Esophagus squamous epithelium (tissue), 5 donors: ENCODE measurements around the gene ZNF407. TPM values are rescaled to one million over a fixed set of nuclear protein-coding genes. Genes with fewer than 3 reads are reported as not detected.

Source experiments
- DNase-seq: peaks from one replicate; lab custom pipeline; 2025; lab: John Stamatoyannopoulos, UW
- H3K27ac ChIP-seq, 4 donors: fragments of 200-600 bp; sonication (generic); one replicate each; pipeline ENCODE4 v1.5.1; 2016 to 2019; ENCODE audit warnings: mild to moderate bottlenecking in 1 of 4
- H3K27me3 ChIP-seq, 4 donors: fragments of 200-600 bp; sonication (generic); 1 replicate in 3 of 4; 2 replicates in 1 of 4; pipeline versions ENCODE4 v1.5.1 to v1.6.0; 2017 to 2021; ENCODE audit warnings: antibody characterized with exemption in 1 of 4
- H3K36me3 ChIP-seq, 3 donors: fragments of 200-600 bp; sonication (generic); one replicate each; pipeline ENCODE4 v1.5.1; 2016 to 2019
- H3K4me1 ChIP-seq, 3 donors: fragments of 200-600 bp; sonication (generic); one replicate each; pipeline ENCODE4 v1.5.1; 2017 to 2019
- H3K4me3 ChIP-seq, 4 donors: fragments of 200-600 bp; sonication (generic); 1 replicate in 3 of 4; 2 replicates in 1 of 4; pipeline ENCODE4 v1.5.1; 2016 to 2019; ENCODE audit warnings: mild to moderate bottlenecking in 2 of 4, moderate library complexity in 1 of 4
- H3K9me3 ChIP-seq, 3 donors: fragments of 200-600 bp; sonication (generic); one replicate each; pipeline ENCODE4 v1.5.1; 2016 to 2019
- CTCF ChIP-seq, 6 experiments: fragments of 450-650 bp in 4 of 6; fragments of 200-600 bp in 2 of 6; sonication (generic) in 2 of 6; IDR thresholded peaks; one replicate each; pipeline ENCODE4 v1.5.1; 2016 to 2019; ENCODE audit warnings: antibody characterized with exemption in 6 of 6, mild to moderate bottlenecking in 4 of 6, moderate library complexity in 4 of 6
- POLR2A ChIP-seq, 4 donors: fragments of 450-650 bp; IDR thresholded peaks; one replicate each; pipeline ENCODE4 v1.6.1; 2017; ENCODE audit warnings: antibody characterized with exemption in 4 of 4, mild to moderate bottlenecking in 4 of 4, moderate library complexity in 3 of 4
- whole genome bisulfite sequencing, 2 donors: methylation state at CpG; one replicate each; pipeline ENCODE4 v1.1.5; 2018; 5-methylcytosine and 5-hydroxymethylcytosine counted together
- intact Hi-C: fragments of 100-400 bp; cut with DNase I; formaldehyde crosslinking; loops from one replicate; pipeline ENCODE4 v1.15.0; 2022
- total RNA-seq, 4 donors: library from RNA; depleted of rRNA; stranded (reverse); fragments of >200 nt; gene quantifications; one replicate each; pipeline ENCODE4 v1.1.0, GENCODE V29; 2016
- donor health status: DM: yes; HTN: yes; CAD: no.

The ZNF407 gene
- total RNA-seq, 4 donors from 2014 or later: 6.4 to 21.2 (median 13.1) TPM

GRCh38 chr18:74793746-74794145 is 196.1 kb downstream of the ZNF407 start:
- intact Hi-C loops: no loop called here
- 75 to 81% methylated on average over 8 to 9 of the region's 9 CpGs for WGBS, 2 donors

GRCh38 chr18:74795751-74796150 is 198.1 kb downstream of the ZNF407 start:
- TF ChIP-seq POLR2A (IDR thresholded peaks at IDR 0.05): no peak
- no peak for TF ChIP-seq CTCF (IDR thresholded peaks at IDR 0.05)
- Histone ChIP-seq H3K4me3 (no peak overlapping the region), H3K4me1 (peaks cover 0 to 12% (median 2%) of the 10 kb centered on the region in 3 donors), H3K27ac (no peak overlapping the region), H3K9me3 (no peaks in the 10 kb centered on the region), H3K27me3 (no peaks in the 10 kb centered on the region), H3K36me3 (no peaks in the 10 kb centered on the region)
- intact Hi-C loops: no loop called here
- 85 to 95% methylated on average over 9 of the region's 9 CpGs for WGBS, 2 donors
- no peak for DNase-seq

More at GRCh38 chr18:74793746-74794145, 196.1 kb downstream of the ZNF407 start:
- H3K4me1 ChIP-seq: peaks cover 0 to 12% (median 2%) of the 10 kb centered on the region in 3 donors
- H3K27ac ChIP-seq: no peak overlapping the region
- no peaks in the 10 kb centered on the region for H3K27me3 ChIP-seq
- no peaks in the 10 kb centered on the region for H3K36me3 ChIP-seq
- no peak for DNase-seq
- H3K9me3 ChIP-seq: no peaks in the 10 kb centered on the region
- no peak overlapping the region for H3K4me3 ChIP-seq
- no peak for TF ChIP-seq CTCF (IDR thresholded peaks at IDR 0.05)
- TF ChIP-seq POLR2A (IDR thresholded peaks at IDR 0.05): no peak

DNA sequence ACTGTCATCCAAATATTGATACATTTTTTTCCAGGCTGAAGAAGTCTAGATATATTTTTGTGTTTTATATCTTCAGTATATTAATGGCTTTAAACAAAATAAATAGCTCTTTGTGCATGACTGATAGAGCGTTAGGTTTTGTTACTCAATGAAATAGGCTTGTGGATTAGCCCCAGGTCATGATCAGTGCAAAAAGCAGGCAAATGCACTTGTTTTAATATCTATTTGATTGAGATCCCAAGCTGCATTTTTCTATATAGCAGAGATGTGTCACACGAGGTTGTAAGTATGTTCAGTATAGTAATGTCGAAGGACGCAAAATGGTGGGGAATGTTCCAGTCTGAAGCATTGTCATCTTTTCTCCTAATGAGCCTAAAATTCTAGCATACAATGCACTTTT is 198.5 kb downstream of the ZNF407 start:
- 84 to 89% methylated on average over 4 of the region's 4 CpGs for WGBS, 2 donors
- intact Hi-C loops: no loop called here
- TF ChIP-seq CTCF (IDR thresholded peaks at IDR 0.05): no peak
- no peak for TF ChIP-seq POLR2A (IDR thresholded peaks at IDR 0.05)
- no peaks in the 10 kb centered on the region for H3K27me3 ChIP-seq
- no peak for DNase-seq
- H3K4me3 ChIP-seq: no peak overlapping the region
- H3K9me3 ChIP-seq: no peaks in the 10 kb centered on the region
- peaks cover 0 to 12% (median 2%) of the 10 kb centered on the region in 3 donors for H3K4me1 ChIP-seq
- H3K36me3 ChIP-seq: no peaks in the 10 kb centered on the region
- no peak overlapping the region for H3K27ac ChIP-seq

- Histone ChIP-seq H3K4me1 (peaks cover 0 to 12% (median 2%) of the 10 kb centered on the region in 3 donors), H3K4me3 (no peak overlapping the region), H3K27me3 (no peaks in the 10 kb centered on the region), H3K27ac (no peak overlapping the region), H3K36me3 (no peaks in the 10 kb centered on the region), H3K9me3 (no peaks in the 10 kb centered on the region)
- WGBS, 2 donors: 25 to 35% methylated on average over 7 of the region's 7 CpGs
- no peak for TF ChIP-seq POLR2A (IDR thresholded peaks at IDR 0.05)
- no peak for TF ChIP-seq CTCF (IDR thresholded peaks at IDR 0.05)
- intact Hi-C loops: no loop called here
- DNase-seq: no peak
These were observed 199.3 kb downstream of the ZNF407 start for GRCh38 chr18:74796841-74797576.

- no peak for TF ChIP-seq CTCF (IDR thresholded peaks at IDR 0.05)
- TF ChIP-seq POLR2A (IDR thresholded peaks at IDR 0.05): no peak
- Histone ChIP-seq H3K36me3 (no peaks in the 10 kb centered on the region), H3K4me1 (peaks cover 0 to 12% (median 2%) of the 10 kb centered on the region in 3 donors), H3K27me3 (no peaks in the 10 kb centered on the region), H3K4me3 (no peak overlapping the region), H3K9me3 (no peaks in the 10 kb centered on the region), H3K27ac (no peak overlapping the region)
- DNase-seq: no peak
- intact Hi-C loops: no loop called here
- WGBS, 2 donors: 76 to 83% methylated on average over 6 of the region's 6 CpGs
These were observed 200.0 kb downstream of the ZNF407 start for GRCh38 chr18:74797577-74798151.
